NAMALWA (cell line): Measurements from ENCODE around the gene AUTS2.
A peak's percentile ranks its signal among the peaks of the same experiment; 100 is the strongest.

ENCODE experiments used
- DNase-seq: peaks from one replicate; pipeline ENCODE4 v3.0.0-alpha.2; 2015; ENCODE audit warnings: low spot score

The AUTS2 gene

DNA sequence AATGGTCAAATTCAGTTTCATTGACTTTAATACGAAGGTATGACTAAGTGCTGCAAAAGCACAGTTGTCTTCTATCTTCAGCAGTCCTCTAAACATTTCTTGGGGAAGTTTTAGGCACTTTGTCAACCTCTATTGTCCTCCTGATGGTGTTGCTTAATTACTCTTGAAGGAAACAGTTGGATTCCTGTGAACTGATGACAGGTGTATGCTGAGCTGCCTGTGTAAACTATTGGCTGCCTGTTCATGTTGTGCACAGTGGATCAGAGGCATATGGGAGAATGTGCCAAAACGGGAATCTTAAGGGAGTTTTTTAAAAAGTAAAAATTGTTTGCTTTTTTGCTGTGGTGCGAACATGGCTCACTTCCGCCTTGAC lies 221.0 kb downstream of the AUTS2 start:
- no peak for DNase-seq

GRCh38 chr7:69820479-69821192 lies 222.4 kb downstream of the AUTS2 start:
- no peak for DNase-seq

DNA sequence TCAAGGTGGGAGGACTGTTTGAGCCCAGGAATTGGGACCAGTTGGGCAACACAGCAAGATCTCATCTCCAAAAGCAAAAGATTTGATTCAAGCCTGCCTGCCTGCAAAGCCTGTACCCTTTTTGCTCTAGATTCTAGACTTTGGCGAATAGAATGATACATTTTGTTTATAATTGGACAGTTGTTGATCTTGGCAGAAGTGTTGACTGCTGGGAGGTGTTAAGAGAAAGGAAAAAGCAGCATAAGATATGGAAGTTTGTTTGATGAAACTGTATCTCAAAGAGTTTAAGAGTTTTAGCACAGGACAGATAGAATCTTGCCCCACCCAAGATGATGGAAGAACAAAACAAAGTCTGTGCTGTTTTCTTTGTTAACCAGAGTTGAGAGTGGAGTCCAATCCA lies 224.1 kb downstream of the AUTS2 start:
- DNase-seq, result no peak

DNA sequence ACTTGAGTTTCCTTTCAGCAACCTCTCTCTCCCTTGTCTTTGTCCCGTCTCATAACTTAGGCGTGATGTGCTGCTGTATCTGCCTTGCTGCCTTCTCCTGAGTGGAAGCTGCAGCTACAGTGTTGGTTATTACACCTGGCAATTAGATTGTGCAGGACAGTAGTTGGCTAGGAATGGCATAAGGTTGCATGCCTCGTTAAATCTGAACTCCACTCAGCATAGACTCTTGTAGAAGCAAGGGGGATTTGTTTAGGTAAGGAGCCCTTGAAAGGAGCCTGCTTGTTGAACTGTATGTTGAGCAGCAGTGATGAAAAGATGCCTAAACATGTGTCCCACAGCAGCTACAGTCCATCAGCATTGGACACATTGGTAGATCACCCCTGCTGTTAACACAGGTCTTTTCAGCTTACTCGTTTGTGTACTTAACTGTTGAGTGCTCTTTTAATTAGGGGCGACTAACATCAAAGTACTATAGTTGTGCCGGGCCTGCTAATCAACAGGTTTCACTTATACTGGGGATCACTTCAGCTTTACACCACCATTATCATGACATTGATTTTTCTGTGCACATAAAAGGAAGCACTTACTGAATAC lies 225.0 kb downstream of the AUTS2 start:
- DNase-seq, result peak; percentile 35

DNA sequence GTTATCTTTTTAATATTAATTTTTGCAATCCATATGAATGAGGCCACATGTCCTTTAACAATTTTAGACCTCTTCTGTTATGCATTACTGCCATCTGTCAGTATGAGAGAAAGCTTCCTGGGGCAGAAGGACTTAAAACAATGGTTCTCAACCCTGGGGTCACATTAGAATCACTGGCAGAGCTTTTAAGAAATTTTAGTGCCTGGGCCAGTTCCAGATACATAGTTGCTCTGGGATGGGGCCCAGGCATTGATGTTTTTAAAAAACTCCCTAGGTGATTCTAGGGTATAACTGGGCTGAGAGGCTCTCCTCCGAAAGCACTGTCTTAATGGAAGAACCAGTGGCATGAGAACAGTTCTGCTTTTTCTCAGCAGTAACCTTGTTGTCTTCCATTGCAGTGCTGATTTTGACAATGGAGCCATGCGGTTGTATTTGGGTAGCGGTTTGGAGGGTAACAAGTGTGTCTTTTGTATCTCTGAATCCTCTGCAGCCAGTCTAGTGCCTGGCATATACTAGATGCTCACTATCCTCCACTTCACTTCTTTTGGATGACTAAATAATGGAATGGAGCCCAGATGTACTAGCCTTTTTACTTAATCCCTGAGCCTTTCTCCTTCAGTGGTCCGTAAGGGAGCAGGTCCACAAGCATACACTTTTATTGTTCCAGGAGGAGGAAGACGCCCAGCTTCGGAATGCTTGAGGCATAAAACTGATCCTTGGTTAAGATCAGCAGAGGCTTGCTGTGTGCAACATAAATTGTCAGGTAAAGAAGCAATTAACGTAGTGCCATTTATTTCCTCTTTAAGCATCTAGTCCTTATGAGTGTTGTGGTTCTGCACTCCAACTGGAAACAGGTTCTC lies 227.1 kb downstream of the AUTS2 start:
- DNase-seq, result peak; percentile 44

- no peak for DNase-seq
Measured at GRCh38 chr7:69826283-69826682, 228.0 kb downstream of the AUTS2 start.

- no peak for DNase-seq
Measured at GRCh38 chr7:69827140-69827539, 228.9 kb downstream of the AUTS2 start.

GRCh38 chr7:69827558-69827957 lies 229.3 kb downstream of the AUTS2 start:
- DNase-seq, result no peak

GRCh38 chr7:69832356-69832755 lies 234.1 kb downstream of the AUTS2 start:
- DNase-seq, result no peak

GRCh38 chr7:69833964-69834363 lies 235.7 kb downstream of the AUTS2 start:
- no peak for DNase-seq

DNA sequence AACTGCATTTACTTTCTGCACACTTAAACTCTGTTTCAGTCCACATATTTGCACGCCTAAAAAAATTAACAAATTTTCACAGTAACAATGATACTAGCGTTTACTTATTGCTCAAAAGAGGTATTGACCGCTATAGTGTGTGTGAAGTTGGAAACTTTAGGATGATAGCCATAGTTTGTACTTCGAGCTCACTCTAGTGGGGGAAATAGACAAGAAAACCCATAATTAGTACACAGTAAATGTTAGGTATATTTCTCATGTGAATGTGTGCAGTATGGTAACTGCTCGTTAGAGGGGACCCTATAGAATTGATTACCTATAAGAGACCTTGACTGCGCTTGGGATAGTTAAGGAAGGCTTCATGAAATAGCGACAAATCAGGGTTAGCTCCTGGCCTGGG lies 238.4 kb downstream of the AUTS2 start:
- DNase-seq, result no peak

DNA sequence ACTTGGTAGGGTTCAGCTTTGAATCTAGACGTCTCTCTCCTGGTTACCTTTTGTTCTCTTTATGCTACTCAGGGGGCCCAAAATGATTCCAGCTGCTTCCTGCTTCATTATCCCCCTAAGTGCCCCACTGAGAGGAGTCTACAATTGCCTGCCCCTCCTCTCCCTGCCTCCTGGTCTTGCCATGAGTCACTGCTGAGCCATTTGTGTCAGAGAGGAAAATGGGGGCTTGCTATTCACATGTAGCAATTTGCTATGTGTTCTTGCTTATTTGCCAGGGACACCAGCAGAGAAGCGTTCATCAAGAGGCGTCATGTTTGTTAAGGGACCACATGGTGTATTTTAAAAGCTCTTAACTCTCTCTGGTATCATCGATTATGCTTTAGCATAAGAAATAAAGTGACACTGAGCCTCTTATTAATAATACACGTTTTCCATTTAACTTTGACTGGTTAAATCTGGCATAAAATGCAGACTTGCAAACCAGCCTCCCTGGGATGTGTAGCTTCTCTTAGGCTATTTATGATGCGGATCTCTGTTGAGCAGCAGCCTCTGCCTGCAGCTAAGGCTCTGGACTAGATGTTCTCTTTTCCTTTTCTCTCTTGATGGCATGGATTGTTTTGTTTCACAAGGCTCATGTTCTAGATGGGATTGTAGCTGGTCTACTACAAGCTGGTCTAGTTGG lies 239.3 kb downstream of the AUTS2 start:
- DNase-seq, result no peak

DNA sequence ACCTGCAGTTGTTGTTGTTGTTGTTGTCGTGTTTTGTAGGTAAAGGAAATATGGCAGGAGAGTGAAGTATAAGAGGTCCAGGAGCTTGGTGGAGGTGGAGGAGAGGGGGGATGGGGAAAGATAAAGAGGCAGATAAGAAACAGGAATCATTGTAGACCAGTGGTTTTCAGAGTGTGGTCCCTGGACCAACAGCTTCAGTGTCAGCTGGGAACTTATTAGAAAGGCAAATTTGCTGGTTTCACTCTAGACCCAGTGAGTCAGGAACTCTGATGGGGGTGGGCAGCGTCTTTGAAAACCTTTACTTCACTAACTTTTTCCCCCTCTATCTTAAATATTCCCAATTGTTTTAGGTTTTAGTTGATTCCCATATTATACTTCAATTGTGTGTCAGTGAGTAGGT lies 241.5 kb downstream of the AUTS2 start:
- peak; percentile 67 for DNase-seq

GRCh38 chr7:69840248-69840647 lies 242.0 kb downstream of the AUTS2 start:
- DNase-seq, result peak; percentile 50

DNA sequence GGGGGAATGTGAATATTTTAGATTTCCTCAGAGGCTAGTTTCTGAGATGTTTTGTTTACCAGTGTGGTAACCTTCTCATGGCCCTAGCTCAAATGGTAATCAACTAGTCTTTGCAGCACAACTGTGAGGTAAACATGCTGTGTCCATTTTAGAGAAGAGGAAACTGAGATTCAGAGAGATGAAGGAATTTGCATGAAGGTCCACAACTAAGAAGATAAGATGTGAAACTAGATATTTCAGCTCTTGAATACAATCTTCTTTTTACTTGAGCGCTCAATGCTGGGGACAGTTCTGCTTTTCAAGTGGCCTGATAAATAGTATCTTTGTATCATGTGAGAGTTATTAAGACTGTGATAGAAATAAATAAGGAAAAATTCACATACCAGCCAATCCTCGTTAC lies 245.4 kb downstream of the AUTS2 start:
- peak; percentile 64 for DNase-seq

GRCh38 chr7:69844264-69844868 lies 246.1 kb downstream of the AUTS2 start:
- DNase-seq, result no peak

DNA sequence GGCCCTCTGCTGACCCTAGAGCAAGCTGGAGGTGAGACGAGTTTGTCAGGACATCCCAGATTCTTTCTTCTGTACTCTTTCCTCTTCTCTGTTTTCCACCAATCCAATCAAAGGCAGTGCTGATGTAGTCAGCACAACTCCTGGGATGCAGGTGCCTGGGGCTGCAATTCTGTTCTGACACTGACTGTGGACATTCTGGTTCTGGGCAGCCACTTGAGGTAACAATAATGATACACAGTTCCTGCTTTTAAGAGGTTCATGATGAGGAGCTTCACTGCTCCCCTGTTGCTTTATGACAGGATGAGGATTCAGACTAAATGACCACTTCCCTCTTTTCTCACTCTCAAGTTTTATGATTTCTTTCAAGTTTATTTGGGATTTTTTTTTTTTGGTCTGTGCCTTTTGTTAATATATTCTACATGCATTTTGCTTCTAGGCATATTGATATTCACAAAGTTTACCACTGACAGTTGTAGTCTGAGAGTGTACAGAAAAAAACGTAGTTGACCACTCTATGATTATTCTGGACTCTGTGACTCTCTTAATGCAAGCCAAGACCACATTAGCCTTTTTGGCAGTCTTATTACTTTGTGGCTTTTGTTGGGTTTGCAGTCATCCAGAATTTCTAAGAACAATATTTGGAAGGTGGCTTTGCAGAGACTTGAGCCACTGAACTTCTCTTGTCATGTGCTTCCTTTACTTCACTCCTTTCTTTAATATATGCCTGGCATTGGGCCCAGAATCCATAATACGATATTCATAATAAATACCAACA lies 247.6 kb downstream of the AUTS2 start:
- DNase-seq, result no peak

GRCh38 chr7:69847921-69848612 lies 249.8 kb downstream of the AUTS2 start:
- DNase-seq, result no peak

GRCh38 chr7:69849268-69849667 lies 251.0 kb downstream of the AUTS2 start:
- DNase-seq, result no peak

DNA sequence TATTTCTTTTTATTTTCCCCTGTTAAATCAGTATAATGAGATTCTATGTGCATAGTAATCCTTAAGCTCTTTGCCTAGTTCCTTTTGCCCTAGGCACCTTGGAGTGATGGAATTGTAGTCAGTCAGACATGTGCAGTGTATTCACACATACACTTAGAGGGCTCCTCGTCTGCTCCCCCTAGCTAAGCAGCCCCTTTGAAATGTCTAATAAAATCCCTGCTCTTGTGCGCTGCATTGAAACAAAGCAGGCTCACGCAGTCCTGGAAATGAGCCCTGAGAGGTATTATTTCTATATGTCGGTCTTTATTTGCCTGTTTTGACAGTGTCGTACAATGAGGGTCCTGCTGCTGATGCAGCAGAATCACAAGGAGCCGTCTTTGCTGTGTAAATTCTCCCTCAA lies 258.7 kb downstream of the AUTS2 start:
- DNase-seq, result no peak

DNA sequence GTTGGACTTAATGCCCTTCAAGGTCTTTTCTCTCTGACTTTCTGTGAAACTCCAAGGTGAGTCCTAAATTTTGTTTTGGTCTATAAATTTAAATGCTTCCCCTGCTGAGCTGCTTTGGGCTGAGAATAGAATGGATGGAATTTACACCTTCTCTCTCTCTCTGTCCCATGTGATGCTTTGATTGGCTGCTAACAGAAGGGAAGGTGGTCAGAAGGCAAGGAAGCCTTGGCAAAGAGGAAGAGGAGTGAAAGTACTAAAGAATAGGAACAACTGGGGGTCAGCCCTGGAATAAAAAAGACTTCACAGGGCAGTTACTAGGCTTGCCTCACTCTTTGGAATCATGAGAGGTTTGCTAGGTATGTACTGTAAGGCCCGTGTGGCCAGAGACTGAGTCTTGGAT lies 260.2 kb downstream of the AUTS2 start:
- DNase-seq, result no peak
